ENCODE results near the gene SLC17A7. TPM values are rescaled to one million over a fixed set of nuclear protein-coding genes. Genes with fewer than 3 reads are reported as not detected.
"Not testable (repeated sequence)": the region's sequence is repeated elsewhere in the genome, so short reads cannot be mapped to it uniquely, and the experiment has no call there.

SLC17A7 gene
- total and polyA plus RNA-seq, 2 of the 4 experiments (the other 2 are of a cell fraction), result 0.03 TPM; not detected in 1

GRCh38 chr19:49473868-49474541, 32.7 kb upstream of the SLC17A7 start, which contains the start of gene FLT3LG (continued):
- TF ChIP-seq ELK1 (IDR thresholded peaks at IDR 0.05; ENCODE audit: borderline replicate concordance, low read depth, low read length), result no peak
- TF ChIP-seq FOS (IDR thresholded peaks at IDR 0.05; ENCODE audit: low read depth, low read length), result no peak
- TF ChIP-seq POLR2A (IDR thresholded peaks at IDR 0.05; ENCODE audit: low read depth, low read length), result no peak

DNA sequence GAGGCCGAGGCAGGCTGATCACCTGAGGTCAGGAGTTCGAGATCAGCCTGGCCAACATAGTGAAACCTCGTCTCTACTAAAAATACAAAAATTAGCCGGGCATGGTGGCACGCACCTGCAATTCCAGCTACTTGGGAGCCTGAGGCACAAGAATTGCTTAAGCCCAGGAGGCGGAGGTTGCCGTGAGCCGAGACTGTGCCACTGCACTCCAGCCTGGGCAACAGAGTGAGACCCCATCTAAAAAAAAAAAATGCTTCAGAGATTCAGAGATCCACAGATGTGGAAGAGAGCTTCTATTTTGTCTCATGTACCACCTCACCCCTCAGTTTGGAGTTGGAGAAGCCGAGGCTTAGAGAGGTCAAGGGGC, 32.2 kb upstream of the SLC17A7 start:
- dilution Hi-C loops (cut with HindIII; ENCODE audit: low sequenced_read_pairs, unreplicated experiment); intact Hi-C loops (cut with micrococcal nuclease); H3K14ac ChIP-seq (replicated peaks; ENCODE audit: low read depth, low read length); H2AK5ac ChIP-seq (ENCODE audit: low read depth, low read length); DNase-seq; BruUV-seq (replicated peaks); H3K9ac ChIP-seq (ENCODE audit: low read depth, low read length); H3K36me3 ChIP-seq (ENCODE audit: control insufficient read depth, insufficient read depth, low read length); H3K18ac ChIP-seq (ENCODE audit: low read depth, low read length); H4K20me1 ChIP-seq (ENCODE audit: insufficient read depth, low read length); in situ Hi-C loops (cut with MboI; ENCODE audit: low sequenced_read_pairs); H3K27ac ChIP-seq (ENCODE audit: insufficient read depth, low read length); H3K79me1 ChIP-seq (ENCODE audit: low read depth in 1 of 2, low read length in 2 of 2); H3K23ac ChIP-seq (ENCODE audit: low read depth, low read length); H2BK5ac ChIP-seq (ENCODE audit: low read depth, low read length, poor library complexity, severe bottlenecking); H3K27me3 ChIP-seq (ENCODE audit: control insufficient read depth, insufficient read depth, low read length); H3K56ac ChIP-seq (ENCODE audit: extremely low read depth, insufficient read depth, low read length); H2BK15ac ChIP-seq (ENCODE audit: low read depth, low read length); H2BK20ac ChIP-seq (ENCODE audit: low read depth, low read length); ATAC-seq (ENCODE audit: low read depth); H2BK120ac ChIP-seq (ENCODE audit: low read depth, low read length); H3K9me3 ChIP-seq (ENCODE audit: control insufficient read depth, insufficient read depth, low read length): not testable (repeated sequence)
- H4K91ac ChIP-seq (ENCODE audit: insufficient read depth, low read depth, low read length), result peak overlapping the region; percentile 49
- H3K9me1 ChIP-seq (ENCODE audit: insufficient read depth, low read length), result peaks cover 14% of the 10 kb centered on the region; the same call in 1 of the 2 replicates
- peak overlapping the region; percentile 82 to 85; a peak in 2 of 4 replicates for H4K8ac ChIP-seq (ENCODE audit: low read depth in 2 of 2, low read length in 2 of 2)
- H2AFZ ChIP-seq (replicated peaks; ENCODE audit: low read length, poor library complexity), result peak overlapping the region; percentile 96
- peak overlapping the region; percentile 90 for H2AK9ac ChIP-seq (replicated peaks; ENCODE audit: low read depth, low read length, poor library complexity)
- H3K4me2 ChIP-seq (ENCODE audit: low read depth, low read length), result peak overlapping the region; percentile 92
- ChIA-PET CTCF (interaction anchor here (0.6 to 1.3 kb wide), 5 partner anchors 15 to 375 kb away, joined by 3 to 5 read pairs (median 4); partner anchors contain the start of gene ALDH16A1), POLR2A (ENCODE audit: unreplicated experiment) (interaction anchor here (0.6 kb wide), 1 partner anchor 8 kb away, joined by 3 read pairs; no protein-coding TSS in a partner anchor)
- peak overlapping the region; percentile 27; the same call in 1 of the 2 replicates for H4K5ac ChIP-seq (ENCODE audit: low read depth, low read length)
- H3K4me3 ChIP-seq (ENCODE audit: insufficient read depth, low read depth, low read length), result peak overlapping the region; percentile 59; the same call in 1 of the 2 replicates
- H3K4ac ChIP-seq (ENCODE audit: low read depth, low read length), result 0 out of 2 replicates have a peak overlapping the region, but pooled peaks have one; percentile 58
- H3K4me1 ChIP-seq (ENCODE audit: control insufficient read depth, insufficient read depth, low read length), result peaks cover 12% of the 10 kb centered on the region; the same call in 1 of the 2 replicates
- 96% methylated on average over 3 of the region's 9 CpGs; no CpG with 5 or more reads in 1 of the 2 experiments for WGBS, 2 experiments (ENCODE audit: extremely low coverage in 2 of 2, insufficient read length in 1 of 2)

Measured in IMR-90 (cell line).